ENCODE data around the gene CCNB2. TPM values are rescaled to one million over a fixed set of nuclear protein-coding genes. Genes with fewer than 3 reads are reported as not detected.

The CCNB2 gene
- total RNA-seq (2014; rRNA removed; shearing (Covaris generic); ENCODE audit: low replicate concordance), result 89.4 and 94.5 TPM in 2 replicates

GRCh38 chr15:59104912-59105732 is at the start of gene CCNB2:
Gene CCNB2 (plus strand): TSS chr15:59105146. CDS start chr15:59105269, 123 bp downstream.
- no peaks in the 10 kb centered on the region for H3K9me3 ChIP-seq
- H3K4me3 ChIP-seq, result peak within 1 kb of the TSS; percentile 88

GRCh38 chr15:59059076-59059597 is 45.8 kb upstream of the CCNB2 start:
- DNase-seq, result no peak
- no peaks in the 10 kb centered on the region for H3K9me3 ChIP-seq
- no peaks in the 10 kb centered on the region for H3K27me3 ChIP-seq
- H3K36me3 ChIP-seq, result peaks cover 77% of the 10 kb centered on the region
- no peak overlapping the region for H3K4me3 ChIP-seq

More at GRCh38 chr15:59104912-59105732, at the start of gene CCNB2:
- H3K27me3 ChIP-seq, result no peaks in the 10 kb centered on the region
- H3K36me3 ChIP-seq, result peaks cover 31% of the 10 kb centered on the region
- peak; percentile 93 for DNase-seq

- DNase-seq, result no peak
- Histone ChIP-seq H3K4me3 (no peak overlapping the region), H3K36me3 (peaks cover 78% of the 10 kb centered on the region), H3K9me3 (no peaks in the 10 kb centered on the region), H3K27me3 (no peaks in the 10 kb centered on the region)
Measured at GRCh38 chr15:59060348-59060747, 44.6 kb upstream of the CCNB2 start.

DNA sequence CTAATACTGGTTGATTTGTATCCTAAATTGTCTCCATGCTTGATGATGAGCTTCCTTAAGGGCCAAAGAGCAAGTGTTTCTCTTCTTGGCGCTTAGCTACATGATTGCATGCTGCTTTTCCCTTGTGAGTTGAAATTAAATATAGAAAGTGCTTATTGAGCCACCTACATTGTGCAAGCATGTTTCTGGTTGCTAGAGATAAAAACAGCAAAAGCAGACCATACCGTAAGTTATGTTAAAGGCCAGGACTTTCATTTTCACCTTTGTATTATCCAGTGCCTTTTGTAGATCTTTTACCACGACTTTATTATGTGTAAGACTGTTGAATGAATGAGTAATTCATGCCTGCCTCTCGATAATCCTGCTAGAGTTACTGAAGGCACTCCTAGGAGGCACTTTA is 41.9 kb upstream of the CCNB2 start:
- Histone ChIP-seq H3K4me3 (no peak overlapping the region), H3K36me3 (peaks cover 83% of the 10 kb centered on the region), H3K27me3 (no peaks in the 10 kb centered on the region), H3K9me3 (no peaks in the 10 kb centered on the region)
- no peak for DNase-seq

GRCh38 chr15:59069430-59069829 is 35.5 kb upstream of the CCNB2 start:
- Histone ChIP-seq H3K27me3 (no peaks in the 10 kb centered on the region), H3K9me3 (peaks cover 5% of the 10 kb centered on the region), H3K36me3 (peaks cover 80% of the 10 kb centered on the region), H3K4me3 (no peak overlapping the region)
- no peak for DNase-seq

DNA sequence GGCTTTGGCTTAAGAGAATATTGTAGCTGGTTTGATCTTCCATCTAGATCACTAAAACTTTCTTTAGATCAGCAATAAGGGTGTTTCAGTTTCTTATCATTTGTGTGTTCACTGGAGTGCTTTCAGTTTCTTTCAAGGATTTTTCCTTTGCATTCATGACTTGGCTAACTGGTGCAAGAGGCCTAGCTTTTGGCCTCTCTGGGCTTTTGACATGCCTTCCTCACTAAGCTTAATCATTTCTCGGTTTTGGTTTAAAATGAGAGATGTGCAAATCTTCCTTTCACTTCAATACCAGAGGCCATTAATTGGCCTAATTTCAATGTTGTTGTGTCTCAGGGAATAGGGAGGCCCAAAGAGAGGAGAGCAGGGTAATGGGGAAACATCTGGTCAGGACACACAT is 30.3 kb upstream of the CCNB2 start:
- Histone ChIP-seq H3K36me3 (peaks cover 65% of the 10 kb centered on the region), H3K27me3 (no peaks in the 10 kb centered on the region), H3K4me3 (no peak overlapping the region), H3K9me3 (peaks cover 5% of the 10 kb centered on the region)
- DNase-seq, result no peak

- Histone ChIP-seq H3K9me3 (no peaks in the 10 kb centered on the region), H3K4me3 (no peak overlapping the region), H3K36me3 (peaks cover 64% of the 10 kb centered on the region), H3K27me3 (no peaks in the 10 kb centered on the region)
- DNase-seq, result no peak
Measured at GRCh38 chr15:59087731-59088130, 17.2 kb upstream of the CCNB2 start.

- no peak for DNase-seq
- Histone ChIP-seq H3K36me3 (peaks cover 67% of the 10 kb centered on the region), H3K9me3 (no peaks in the 10 kb centered on the region), H3K4me3 (no peak overlapping the region), H3K27me3 (no peaks in the 10 kb centered on the region)
Measured at GRCh38 chr15:59094077-59094476, 10.9 kb upstream of the CCNB2 start.

DNA sequence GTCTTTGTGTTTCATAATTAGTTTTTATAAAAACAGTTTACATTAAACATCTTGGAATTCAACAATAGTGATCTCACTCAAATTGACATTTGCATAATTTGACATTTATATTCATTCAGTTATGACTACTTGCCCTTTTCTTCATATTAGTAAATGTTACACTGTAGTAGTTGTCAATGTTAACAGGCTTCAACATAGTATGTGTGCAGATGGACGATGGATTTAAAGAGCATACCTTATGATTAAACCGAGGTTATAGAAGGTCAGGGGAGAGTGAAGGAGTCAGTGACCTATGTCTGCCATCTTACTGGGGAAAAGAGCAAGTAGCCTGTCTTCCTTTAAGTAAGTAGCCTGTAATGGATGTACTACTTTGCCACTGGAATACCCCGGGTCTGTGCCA is 8.5 kb upstream of the CCNB2 start:
- Histone ChIP-seq H3K36me3 (peaks cover 52% of the 10 kb centered on the region), H3K4me3 (no peak overlapping the region), H3K27me3 (no peaks in the 10 kb centered on the region), H3K9me3 (no peaks in the 10 kb centered on the region)
- DNase-seq, result no peak

GRCh38 chr15:59099162-59099685 is 5.7 kb upstream of the CCNB2 start:
- no peaks in the 10 kb centered on the region for H3K27me3 ChIP-seq
- H3K4me3 ChIP-seq, result no peak overlapping the region
- peaks cover 35% of the 10 kb centered on the region for H3K36me3 ChIP-seq
- DNase-seq, result no peak
- H3K9me3 ChIP-seq, result no peaks in the 10 kb centered on the region

DNA sequence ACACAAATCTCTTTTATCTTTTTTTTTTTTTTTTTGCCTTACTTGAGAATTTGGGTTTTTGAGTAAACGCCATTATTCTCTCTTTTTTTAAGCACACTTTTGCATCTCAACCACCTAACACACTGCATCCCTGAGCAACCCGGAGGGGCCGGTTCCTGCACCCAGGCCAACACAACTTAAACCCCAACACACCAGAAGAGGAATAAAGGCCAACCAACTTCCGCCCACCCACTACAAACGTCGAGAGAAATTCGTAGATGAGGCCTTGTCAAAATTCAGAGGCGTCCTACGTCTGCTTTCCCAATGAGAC is 389 bp upstream of the CCNB2 start:
- Histone ChIP-seq H3K4me3 (peak overlapping the region; percentile 88), H3K9me3 (no peaks in the 10 kb centered on the region), H3K27me3 (no peaks in the 10 kb centered on the region), H3K36me3 (peaks cover 28% of the 10 kb centered on the region)
- no peak for DNase-seq

DNA sequence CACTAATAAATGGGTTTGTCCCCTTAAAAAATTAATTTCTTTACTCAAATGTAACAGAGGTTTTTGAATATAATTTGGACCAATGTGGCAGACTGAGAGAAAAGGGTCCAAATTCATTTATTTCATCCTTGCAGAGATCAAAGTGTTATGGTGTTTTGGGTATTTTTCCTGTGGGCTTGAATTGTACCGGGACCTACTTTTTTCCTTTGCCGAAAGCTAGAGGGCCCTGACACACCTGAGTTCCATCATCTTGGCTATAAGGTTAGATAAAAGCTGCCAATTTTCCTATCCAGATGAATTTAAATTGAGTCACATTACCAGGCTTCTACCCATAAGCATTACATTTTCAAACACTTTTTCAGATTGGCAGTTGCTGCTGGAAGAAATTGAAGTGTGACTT is 908 bp downstream of the CCNB2 start:
- H3K4me3 ChIP-seq, result peak overlapping the region; percentile 88
- no peaks in the 10 kb centered on the region for H3K27me3 ChIP-seq
- H3K36me3 ChIP-seq, result peaks cover 38% of the 10 kb centered on the region
- DNase-seq, result no peak
- H3K9me3 ChIP-seq, result no peaks in the 10 kb centered on the region

- Histone ChIP-seq H3K27me3 (no peaks in the 10 kb centered on the region), H3K4me3 (no peak overlapping the region), H3K36me3 (peaks cover 83% of the 10 kb centered on the region), H3K9me3 (no peaks in the 10 kb centered on the region)
- no peak for DNase-seq
Measured at GRCh38 chr15:59111251-59111650, 6.3 kb downstream of the CCNB2 start.

GRCh38 chr15:59115047-59115446 is 10.1 kb downstream of the CCNB2 start:
- Histone ChIP-seq H3K9me3 (no peaks in the 10 kb centered on the region), H3K27me3 (no peaks in the 10 kb centered on the region), H3K36me3 (peaks cover 85% of the 10 kb centered on the region), H3K4me3 (no peak overlapping the region)
- no peak for DNase-seq

- Histone ChIP-seq H3K36me3 (peaks cover 83% of the 10 kb centered on the region), H3K9me3 (no peaks in the 10 kb centered on the region), H3K27me3 (no peaks in the 10 kb centered on the region), H3K4me3 (no peak overlapping the region)
- no peak for DNase-seq
Measured at GRCh38 chr15:59116141-59116540, 11.2 kb downstream of the CCNB2 start.

- H3K4me3 ChIP-seq, result no peak overlapping the region
- H3K9me3 ChIP-seq, result no peaks in the 10 kb centered on the region
- no peak for DNase-seq
- H3K36me3 ChIP-seq, result peaks cover 83% of the 10 kb centered on the region
- H3K27me3 ChIP-seq, result no peaks in the 10 kb centered on the region
Measured at GRCh38 chr15:59116771-59117170, 11.8 kb downstream of the CCNB2 start.

DNA sequence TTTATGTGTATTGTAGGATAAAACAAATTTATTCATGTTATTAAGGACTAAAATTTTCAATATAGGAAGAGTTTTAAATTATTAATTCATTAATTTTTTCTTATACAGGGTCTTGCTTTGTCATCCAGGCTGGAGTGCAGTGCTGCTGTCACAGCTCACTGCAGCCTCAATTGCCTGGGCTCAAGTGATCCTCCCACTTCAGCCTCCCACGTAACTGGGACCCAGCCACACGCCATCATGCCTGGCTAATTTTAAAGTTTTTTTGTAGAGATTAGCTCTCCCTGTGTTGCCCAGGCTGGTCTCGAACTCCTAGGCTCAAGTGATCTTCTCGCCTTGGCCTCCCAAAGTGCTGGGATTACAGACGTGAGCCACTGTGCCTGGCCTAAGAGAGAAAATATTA is 14.7 kb downstream of the CCNB2 start:
- peaks cover 83% of the 10 kb centered on the region for H3K36me3 ChIP-seq
- DNase-seq, result no peak
- H3K4me3 ChIP-seq, result no peak overlapping the region
- H3K27me3 ChIP-seq, result no peaks in the 10 kb centered on the region
- H3K9me3 ChIP-seq, result no peaks in the 10 kb centered on the region

- DNase-seq, result no peak
- no peaks in the 10 kb centered on the region for H3K27me3 ChIP-seq
- H3K36me3 ChIP-seq, result peaks cover 83% of the 10 kb centered on the region
- H3K4me3 ChIP-seq, result no peak overlapping the region
- H3K9me3 ChIP-seq, result peaks cover 4% of the 10 kb centered on the region
Measured at GRCh38 chr15:59120937-59121336, 16.0 kb downstream of the CCNB2 start.

Data from MG63 (cell line).